Adipose tissue (tissue), 3 donors: ENCODE measurements around the gene PTPRN2. TPM values are rescaled to one million over a fixed set of nuclear protein-coding genes. Genes with fewer than 3 reads are reported as not detected.
"Not testable (repeated sequence)": the region's sequence is repeated elsewhere in the genome, so short reads cannot be mapped to it uniquely, and the experiment has no call there.

Experiments
- H3K27ac ChIP-seq: one replicate; pipeline ENCODE4 v1.5.1; 2013; ENCODE audit warnings: low read depth, low read length
- WGBS, 3 donors: extraction: QIAGEN DNeasy Blood & Tissue Kit; methylation state at CpG; one replicate each; pipeline ENCODE4 v1.1.7; 2013; 5-methylcytosine and 5-hydroxymethylcytosine counted together
- polyA plus RNA-seq, 3 donors: library from polyadenylated mRNA; stranded (reverse); fragments of 200-250 nt; gene quantifications; one replicate each; pipeline ENCODE4 v1.2.3, GENCODE V29; 2013
- donor health status: healthy with polysubstance abuse.
- donor health status: Bipolar disorder and iron deficiency.
- donor health status: healthy.

PTPRN2 gene
- polyA plus RNA-seq, 3 donors, result 3.7 to 8.0 (median 7.3) TPM

DNA sequence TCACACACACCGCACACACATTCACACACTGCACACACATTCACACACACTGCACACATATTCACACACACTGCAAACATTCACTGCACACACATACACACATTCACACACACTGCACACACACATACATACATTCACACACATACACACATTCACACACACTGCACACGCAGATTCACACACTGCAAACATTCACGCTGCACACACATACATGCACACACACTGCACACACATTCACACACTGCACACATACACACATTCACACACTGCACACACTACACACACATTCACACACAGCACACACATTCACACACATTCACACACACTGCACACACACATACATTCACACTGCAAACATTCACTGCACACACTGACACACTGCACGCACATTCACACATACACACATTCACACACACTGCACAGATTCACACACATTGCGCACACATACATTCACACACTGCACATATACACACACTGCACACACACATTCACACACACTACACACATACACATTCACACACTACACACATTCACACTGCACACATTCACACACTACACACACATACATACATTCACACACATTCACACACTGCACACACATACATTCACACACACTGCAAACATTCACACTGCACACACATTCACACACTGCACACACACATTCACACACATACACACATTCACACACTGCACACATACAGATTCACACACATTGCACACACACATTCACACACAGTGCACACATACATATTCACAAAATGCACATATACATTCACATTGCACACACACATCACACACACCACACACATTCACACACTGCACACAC is 325.1 kb downstream of the PTPRN2 start:
- no peak overlapping the region for H3K27ac ChIP-seq
- WGBS, 3 donors, result 83 to 100% (median 99%) methylated on average over 5 of the region's 5 CpGs

DNA sequence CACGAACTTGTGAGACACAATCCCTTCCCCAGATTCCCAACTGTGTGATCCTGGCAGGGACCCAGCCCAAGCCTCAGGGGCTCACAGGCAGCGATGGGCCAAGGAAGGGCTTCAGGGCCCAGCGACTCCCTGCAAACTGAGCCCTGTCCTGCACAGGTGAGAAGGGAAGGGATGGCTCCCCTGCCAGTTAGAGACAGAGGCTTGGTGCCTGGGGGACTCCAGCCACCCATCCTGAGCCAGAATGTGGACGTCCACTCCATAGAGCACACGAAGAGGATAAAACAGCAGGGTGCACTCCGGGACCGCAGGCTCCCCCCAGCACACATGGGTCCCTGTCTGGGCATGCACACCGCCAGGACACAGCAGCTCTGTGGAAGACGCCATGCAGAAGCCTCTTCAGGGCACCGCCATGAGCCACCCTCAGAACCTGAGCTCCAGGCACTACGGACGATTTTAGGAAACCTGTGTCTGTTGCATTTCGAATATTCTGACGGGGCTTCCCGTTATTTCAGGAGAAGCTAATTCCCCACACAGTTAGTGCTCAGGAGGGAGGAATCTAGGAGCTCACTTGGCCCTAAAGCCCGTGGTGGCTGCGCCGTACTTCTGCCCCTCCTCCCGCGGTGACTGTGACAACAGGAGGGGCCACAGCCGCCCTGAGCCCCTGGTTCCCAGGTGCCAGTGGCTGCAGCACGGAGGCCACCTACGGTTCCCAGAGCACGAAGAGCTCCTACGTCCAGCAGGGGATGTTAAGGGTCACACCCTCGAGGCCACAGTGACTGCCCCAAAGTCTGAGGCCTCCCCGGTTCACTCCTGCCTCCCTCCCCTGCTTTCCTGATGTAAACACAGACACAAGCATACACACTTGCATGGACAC is 326.0 kb downstream of the PTPRN2 start:
- WGBS, 3 donors, result 83 to 94% (median 86%) methylated on average over 27 of the region's 27 CpGs
- H3K27ac ChIP-seq, result no peak overlapping the region

DNA sequence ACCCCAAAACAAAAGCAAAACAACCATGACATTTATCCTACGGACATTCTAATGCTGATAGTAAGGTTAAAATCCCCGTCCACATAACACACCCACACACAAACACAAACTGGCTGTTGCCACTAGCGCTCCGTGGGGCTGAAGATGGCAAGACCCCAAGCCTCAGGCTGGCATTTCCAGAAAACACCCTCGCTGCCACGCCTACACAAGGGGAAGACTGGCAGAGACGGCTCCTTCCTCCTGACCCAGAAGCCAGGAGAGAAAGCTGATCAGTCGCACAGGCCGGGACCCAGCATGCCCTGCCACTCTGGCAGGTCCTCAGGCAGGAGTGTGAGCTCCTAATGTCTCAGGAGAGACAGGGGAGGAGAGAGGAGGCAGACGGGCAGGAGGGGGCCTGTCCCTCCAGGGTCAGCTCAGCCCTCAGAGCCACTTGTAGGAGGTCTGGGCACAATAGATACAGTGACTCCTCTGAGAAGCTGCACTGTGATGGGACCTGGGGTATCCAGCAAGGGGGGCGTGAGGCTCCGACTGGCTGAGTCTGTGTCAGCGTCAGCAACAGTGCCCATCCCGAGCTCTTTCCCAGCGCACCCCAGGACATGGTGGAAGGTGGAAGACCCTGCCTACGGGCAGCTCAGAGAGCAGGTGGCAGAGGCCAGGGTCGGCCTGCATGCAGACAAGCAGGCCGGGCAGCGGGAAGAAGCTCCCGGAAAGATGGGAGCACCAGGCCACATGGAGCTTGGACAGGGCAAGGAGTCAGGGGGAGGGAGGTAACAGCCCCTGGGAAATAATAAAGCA is 326.9 kb downstream of the PTPRN2 start:
- 85 to 89% (median 87%) methylated on average over 20 of the region's 20 CpGs for WGBS, 3 donors
- H3K27ac ChIP-seq, result no peak overlapping the region

DNA sequence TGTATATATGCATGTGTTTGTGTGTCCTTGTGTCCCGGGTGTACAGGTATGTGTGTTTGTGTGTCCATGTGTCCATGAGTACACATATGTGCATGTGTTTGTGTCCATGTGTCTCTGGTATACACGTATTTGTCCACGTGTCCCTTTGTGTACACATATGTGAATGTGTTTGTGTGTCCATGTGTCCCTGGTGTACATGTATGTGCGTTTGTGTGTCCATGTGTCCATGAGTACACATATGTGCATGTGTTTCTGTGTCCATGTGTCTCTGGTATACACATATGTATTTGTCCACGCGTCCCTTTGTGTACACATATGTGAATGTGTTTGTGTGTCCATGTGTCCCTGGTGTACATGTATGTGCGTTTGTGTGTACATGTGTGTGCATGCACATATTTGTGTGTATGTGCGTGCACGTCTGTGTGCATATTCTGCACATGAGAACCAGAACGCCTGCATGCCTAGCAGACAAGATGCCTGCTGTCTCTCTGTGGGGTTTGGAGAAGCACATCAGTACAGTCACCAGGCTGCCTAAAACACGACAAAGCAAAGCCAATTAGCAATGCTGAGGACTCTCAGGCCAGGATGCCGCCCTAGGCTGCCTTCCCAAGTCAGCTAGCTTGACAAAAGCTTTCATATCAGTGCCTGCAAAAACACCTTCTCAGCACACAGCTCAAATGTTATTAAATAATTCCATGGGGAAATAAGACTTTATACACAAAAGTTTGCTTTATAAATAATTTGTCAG is 327.8 kb downstream of the PTPRN2 start:
- H3K27ac ChIP-seq, result no peak overlapping the region
- WGBS, 3 donors, result 85 to 91% (median 88%) methylated on average over 12 of the region's 12 CpGs

DNA sequence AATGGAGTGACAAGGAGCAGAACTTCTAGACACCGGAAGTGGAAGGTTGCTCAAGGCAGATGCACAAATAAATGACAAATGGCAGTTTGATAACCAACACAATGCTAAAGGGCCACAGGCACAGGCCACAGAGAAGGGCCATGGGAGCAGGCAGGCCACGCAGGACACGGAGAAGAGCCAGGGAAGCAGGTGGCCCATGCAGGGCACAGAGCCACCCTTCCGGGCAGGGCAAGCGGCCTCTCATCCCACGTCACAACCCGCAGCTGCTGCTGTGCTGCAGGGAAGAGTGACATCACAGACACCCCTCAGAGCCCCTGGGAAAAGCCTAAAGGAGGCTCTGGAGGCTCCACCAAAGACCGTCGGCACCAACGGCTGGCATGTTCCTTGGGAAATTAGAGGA is 328.5 kb downstream of the PTPRN2 start:
- H3K27ac ChIP-seq, result no peak overlapping the region
- WGBS, 3 donors, result 94 to 95% (median 94%) methylated on average over 10 of the region's 10 CpGs

DNA sequence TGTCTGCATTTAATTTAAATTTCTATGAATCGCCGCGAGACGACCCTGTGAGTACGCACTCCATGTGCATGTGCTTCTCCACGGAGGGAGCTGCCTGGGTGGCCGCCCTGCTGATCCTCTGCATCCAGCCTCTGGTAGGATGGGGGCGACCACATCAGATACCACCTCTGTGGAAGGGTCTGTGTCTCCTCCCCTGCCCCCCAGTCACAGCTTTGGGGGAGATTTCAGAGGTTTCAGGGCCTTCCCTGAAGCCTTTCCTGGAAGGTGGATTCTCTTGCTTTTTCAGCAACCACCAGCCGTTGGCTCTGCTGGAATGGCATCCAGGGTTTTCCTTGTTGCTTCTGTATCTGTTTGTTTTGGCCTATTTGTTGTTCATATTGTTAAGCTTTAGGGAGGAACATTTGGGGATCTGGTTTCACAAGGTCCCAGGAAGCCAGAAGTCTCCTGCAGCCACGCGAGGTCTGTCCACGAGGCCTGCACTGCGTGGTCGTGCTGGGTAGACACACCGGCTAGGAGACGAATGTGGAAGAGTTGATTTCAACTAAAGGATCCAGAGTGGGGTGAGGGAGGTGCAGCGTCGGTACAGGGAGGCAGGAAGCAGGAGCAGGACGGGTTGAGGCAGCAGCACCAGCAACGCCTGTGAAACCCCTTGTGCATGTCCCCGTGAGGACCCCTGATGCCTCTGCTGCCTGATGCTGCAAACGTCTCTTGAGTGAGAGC is 329.1 kb downstream of the PTPRN2 start:
- H3K27ac ChIP-seq, result no peak overlapping the region
- WGBS, 3 donors, result 88 to 91% (median 90%) methylated on average over 22 of the region's 22 CpGs

DNA sequence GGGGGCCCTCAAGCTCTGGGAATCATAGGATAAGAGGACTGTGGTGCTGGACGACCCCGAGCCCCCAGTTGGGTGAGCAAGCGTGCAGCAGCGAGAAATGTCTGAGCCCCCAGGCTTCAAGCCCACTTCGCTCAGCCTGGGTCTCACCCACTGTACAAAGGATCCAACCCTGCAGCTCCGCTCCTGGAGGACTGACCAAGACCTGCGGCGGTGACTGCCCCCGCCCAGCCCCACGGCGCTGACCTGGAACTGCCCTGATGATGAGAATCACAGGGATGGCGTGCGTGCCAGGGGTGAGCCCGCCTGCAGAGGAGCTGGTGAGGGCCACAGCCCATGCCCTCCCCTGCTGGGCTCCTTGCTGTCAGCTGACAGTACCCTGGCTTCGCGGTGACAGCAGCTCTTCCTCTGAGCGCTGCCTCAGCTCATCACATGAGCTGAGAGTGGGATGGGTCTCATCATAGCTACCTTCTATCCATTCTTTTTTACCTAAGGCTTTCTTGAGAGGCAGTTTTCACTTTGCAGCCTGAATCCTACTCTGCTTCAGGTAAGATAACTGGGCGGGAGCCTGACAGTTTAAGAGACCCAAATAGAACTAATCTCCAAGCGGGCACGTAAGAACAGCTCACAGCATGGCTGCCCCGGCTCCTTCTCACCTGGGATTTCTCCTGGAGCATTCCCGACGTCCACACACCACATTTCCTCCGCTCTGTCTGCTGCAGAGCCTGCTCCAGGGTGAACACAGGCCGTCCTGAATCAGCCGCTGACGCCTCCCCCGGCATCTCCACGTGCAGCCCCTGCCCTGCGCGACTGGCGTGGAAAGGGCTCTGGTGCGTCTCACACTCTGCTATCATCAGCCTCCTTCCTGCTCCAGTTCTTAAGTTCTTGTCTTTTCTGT is 329.9 kb downstream of the PTPRN2 start:
- H3K27ac ChIP-seq, result no peak overlapping the region
- WGBS, 3 donors, result 87 to 94% (median 92%) methylated on average over 33 of the region's 33 CpGs

DNA sequence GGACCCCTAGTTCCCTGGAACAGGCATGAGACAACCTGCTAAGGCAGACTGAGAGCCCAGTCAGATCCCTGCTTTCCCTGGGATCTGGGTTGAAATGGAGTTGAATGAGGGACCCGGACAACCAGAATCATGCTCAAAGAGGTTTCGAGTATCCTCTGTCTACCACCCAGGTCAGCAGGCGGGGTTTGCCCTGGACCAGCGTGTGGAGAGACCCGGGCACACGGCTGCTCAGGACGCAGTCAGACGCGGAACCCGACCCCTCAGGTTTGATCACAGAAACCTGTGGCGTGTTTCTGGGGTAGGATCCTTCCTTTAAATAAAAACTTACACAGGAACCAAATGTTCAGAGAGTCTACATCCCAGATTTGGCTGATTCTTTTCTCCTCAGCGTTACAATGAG is 330.6 kb downstream of the PTPRN2 start:
- H3K27ac ChIP-seq, result no peak overlapping the region
- 92 to 95% (median 94%) methylated on average over 12 of the region's 12 CpGs for WGBS, 3 donors

DNA sequence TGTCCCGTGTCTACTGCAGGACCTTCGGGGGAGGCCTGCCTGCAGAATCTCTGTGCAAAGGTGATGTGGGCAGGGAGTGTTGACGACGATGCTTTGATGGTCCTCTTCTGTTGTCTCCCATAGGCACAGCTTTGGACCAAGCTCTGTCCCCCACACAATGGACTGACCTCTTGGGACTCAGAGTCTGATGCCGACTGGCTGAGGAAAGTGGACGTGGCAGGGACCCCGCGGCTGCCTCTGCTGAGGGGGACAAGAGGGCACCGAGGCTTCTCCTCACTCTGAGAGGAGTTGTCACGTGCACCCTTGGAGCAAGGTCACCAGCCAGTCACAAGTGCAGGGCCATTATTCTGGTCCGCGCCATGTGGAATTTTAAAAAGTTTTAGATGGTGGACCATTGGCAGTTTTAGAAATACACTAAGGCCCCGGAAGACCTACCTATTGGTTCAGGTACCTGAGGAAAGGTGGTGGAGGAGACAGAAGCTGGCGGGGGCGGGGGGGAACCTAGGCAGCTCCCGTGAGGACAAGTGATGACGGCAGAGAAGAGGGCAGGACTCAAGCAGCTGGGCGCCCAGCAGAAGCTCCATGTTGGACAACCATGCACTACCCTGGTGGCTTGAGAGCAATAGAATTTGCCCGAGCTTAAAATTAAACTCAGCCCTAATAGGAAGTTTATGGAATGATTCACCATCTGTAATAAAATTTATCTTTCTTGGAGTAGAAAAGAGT is 331.4 kb downstream of the PTPRN2 start:
- H3K27ac ChIP-seq, result no peak overlapping the region
- 85 to 88% (median 85%) methylated on average over 19 of the region's 19 CpGs for WGBS, 3 donors

DNA sequence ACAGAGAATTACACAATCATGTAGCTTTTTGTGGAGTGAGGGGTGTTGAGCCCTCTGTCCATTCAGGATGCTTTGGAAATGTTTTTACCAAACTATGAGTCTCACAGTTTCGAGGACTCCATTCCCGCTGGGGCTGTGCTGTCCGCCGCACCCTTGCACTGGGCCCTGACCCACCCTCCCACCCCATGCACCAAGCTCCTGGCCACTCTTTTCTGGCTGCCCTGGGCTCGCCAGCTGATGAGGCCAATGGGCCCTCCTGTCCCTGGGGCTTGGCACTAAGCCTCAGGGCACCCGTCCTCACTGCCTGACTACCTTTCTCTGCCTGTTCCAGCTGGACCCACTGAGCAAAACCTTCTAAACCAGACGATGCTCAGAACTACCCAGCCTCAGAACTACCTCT is 332.1 kb downstream of the PTPRN2 start:
- 85 to 93% (median 90%) methylated on average over 7 of the region's 7 CpGs for WGBS, 3 donors

DNA sequence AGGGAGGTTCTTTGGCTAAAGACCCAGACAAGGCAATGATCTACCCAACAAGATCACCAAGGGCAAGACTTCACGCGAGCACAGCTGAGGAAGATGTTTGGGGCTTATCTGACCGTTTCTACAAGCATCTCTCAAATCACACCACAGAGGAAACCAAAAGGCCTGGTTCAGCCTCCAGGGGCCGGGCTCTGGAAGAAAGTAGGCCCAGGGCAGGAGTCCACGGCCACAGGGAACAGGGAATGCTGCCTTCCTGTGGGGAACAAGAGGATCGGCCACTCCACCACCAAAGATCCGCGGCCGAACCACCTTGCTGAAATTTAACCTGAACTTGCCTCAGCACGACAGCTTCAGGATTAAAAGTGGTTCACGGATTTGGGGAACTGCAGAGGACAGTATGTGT is 332.5 kb downstream of the PTPRN2 start:
- no peak overlapping the region for H3K27ac ChIP-seq
- WGBS, 3 donors, result 85 to 95% (median 88%) methylated on average over 11 of the region's 11 CpGs

More for the DNA sequence above, 332.1 kb downstream of the PTPRN2 start:
- H3K27ac ChIP-seq, result no peak overlapping the region

DNA sequence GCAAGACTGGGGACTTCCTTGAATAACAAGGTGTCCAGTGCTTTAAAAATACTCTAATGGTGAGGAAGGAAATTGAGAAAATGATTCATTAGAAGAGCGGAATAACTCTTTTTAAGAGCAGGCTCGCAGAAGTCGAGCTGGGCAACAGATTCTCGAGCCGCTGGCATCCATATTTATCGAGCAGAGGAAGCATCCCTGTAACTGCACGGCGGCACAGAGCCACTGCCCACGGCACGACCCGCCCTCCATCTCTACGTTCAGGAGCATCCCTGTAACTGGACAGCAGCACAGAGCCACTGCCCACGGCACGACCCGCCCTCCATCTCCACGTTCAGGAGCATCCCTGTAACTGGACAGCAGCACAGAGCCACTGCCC is 334.0 kb downstream of the PTPRN2 start:
- not testable (repeated sequence) for H3K27ac ChIP-seq
- 62 to 75% (median 69%) methylated on average over 11 to 13 of the region's 16 CpGs for WGBS, 3 donors

DNA sequence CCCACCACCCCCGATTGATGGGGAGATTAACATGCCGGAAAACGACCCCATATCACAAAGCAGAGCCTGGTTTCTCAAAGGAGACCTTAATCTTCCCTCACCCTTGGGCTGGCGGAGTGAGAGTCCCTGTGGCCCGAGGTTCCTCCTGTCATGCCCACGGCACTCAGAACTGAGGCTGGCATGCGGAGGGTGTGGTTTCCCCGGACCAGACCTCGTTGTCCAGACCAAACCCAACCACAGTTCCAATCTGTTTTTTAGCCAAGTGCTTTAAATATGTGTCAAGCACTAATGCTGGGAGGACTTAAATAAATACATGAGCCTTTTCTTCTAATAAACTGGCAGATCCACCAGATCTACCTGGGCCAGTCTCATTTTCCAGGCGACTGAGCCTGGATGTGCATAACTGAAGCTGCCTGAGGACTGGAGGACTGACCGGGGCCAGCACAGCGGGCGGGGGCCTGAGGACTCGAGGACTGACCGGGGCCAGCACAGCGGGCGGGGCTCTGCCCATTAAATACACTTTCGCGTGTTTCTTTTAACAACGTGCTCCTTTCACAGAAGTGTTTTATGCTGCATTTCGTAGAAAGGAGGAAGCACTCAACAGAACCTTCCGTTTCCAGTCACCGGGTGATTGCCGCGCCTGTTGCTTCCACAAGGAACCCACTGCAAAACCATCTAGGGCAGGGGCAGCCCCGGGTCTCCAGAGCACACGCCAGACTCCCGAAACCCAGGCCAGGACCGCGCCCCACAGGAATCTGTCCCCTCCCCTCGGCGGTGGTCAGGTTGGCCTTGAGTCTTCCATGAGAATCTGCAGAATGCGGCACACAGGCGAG is 334.6 kb downstream of the PTPRN2 start:
- H3K27ac ChIP-seq, result no peak overlapping the region
- WGBS, 3 donors, result 53 to 90% (median 67%) methylated on average over 34 of the region's 34 CpGs

DNA sequence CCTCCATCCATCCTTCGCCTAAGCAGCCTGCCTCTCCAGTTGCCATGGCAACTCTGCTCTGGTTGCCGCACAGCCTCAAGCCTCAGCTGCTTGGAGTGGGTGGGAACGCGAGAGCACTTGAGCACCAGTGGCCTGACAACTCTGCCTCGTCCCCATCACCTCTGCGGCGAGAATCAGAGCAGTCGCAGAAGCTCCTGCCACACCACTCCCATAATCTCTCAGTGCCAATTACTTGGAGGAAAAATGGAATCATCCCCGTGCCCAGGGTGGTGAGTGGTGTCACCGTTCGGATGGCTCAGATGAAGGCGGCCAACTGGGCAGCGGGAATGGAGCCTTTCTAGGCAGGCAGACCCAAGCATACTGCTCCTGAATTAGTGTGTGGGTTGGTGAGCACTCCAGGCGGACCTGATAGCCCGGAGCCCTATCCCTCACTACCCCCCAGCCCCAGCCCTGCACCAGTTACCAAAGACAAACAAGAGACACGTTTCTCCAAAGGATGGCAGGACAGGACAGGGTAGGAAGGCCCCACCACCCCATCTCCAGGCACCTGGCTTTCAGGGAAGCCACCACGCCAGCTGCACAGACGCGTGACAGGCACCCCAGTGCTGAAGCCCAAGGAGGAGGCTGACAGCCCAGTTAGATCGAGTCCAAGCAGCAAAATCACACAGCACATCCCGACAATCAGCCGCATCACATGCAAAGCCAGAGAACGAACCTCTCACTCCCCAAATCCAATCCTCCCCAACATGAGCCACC is 335.4 kb downstream of the PTPRN2 start:
- no peak overlapping the region for H3K27ac ChIP-seq
- 83 to 89% (median 85%) methylated on average over 23 of the region's 23 CpGs for WGBS, 3 donors
